Measurements from ENCODE around the gene SDK2.

GRCh38 chr17:73616873-73617404 lies 27.3 kb downstream of the SDK2 start:
- TF ChIP-seq CTCF (conservative IDR thresholded peaks at IDR 0.05 in 1 of 2, IDR thresholded peaks at IDR 0.05 in 1 of 2; ENCODE audit: extremely low read depth in 1 of 2, insufficient read depth in 1 of 2, low read depth in 1 of 2, low read length in 2 of 2), result no peak
- TF ChIP-seq EZH2 (IDR thresholded peaks at IDR 0.05; ENCODE audit: borderline replicate concordance, low read length), result no peak
